Fibroblast of pulmonary artery (primary cell): Measurements from ENCODE around the gene NFE2L2.
A peak's percentile ranks its signal among the peaks of the same experiment; 100 is the strongest.
"Not testable (repeated sequence)": the region's sequence is repeated elsewhere in the genome, so short reads cannot be mapped to it uniquely, and the experiment has no call there.

Experiments
- DNase-seq: peaks from one replicate; pipeline ENCODE4 v3.0.0-alpha.2; 2010; ENCODE audit warnings: low read depth
- H3K4me3 ChIP-seq: replicated peaks from 2 replicates; pipeline ENCODE4 v1.5.1; 2011; ENCODE audit warnings: low read depth, mild to moderate bottlenecking, control low read depth, low read length, moderate library complexity
- CTCF ChIP-seq: IDR thresholded peaks from 2 replicates; pipeline ENCODE4 v1.5.1; 2011; ENCODE audit warnings: mild to moderate bottlenecking, control low read depth, low read length, inconsistent platforms; ENCODE audit errors: missing control alignments

The NFE2L2 gene

GRCh38 chr2:177264693-177265587 is at the start of gene NFE2L2:
Gene NFE2L2, minus strand, starts transcription at chr2:177264727. Its CDS starts 151 bp downstream, at chr2:177264576.
- DNase-seq, result peak; percentile 95
- TF ChIP-seq CTCF, result peak; percentile 40
- peak within 1 kb of the TSS; percentile 80 for H3K4me3 ChIP-seq

- peak; percentile 80 for DNase-seq
- no peak for TF ChIP-seq CTCF
- H3K4me3 ChIP-seq, result no peak overlapping the region
Measured at GRCh38 chr2:177314194-177314593, 49.7 kb upstream of the NFE2L2 start.

GRCh38 chr2:177313162-177313781 is 48.7 kb upstream of the NFE2L2 start:
- no peak for DNase-seq
- TF ChIP-seq CTCF, result no peak
- H3K4me3 ChIP-seq, result no peak overlapping the region

- no peak overlapping the region for H3K4me3 ChIP-seq
- no peak for TF ChIP-seq CTCF
- no peak for DNase-seq
Measured at GRCh38 chr2:177312562-177312961, 48.0 kb upstream of the NFE2L2 start.

GRCh38 chr2:177309672-177310309 is 45.3 kb upstream of the NFE2L2 start:
- not testable (repeated sequence) for H3K4me3 ChIP-seq, DNase-seq

- peak; percentile 16 for DNase-seq
- TF ChIP-seq CTCF, result no peak
- H3K4me3 ChIP-seq, result no peak overlapping the region
Measured at GRCh38 chr2:177306550-177306949, 42.0 kb upstream of the NFE2L2 start.

GRCh38 chr2:177303939-177304338 is 39.4 kb upstream of the NFE2L2 start:
- no peak for DNase-seq
- no peak overlapping the region for H3K4me3 ChIP-seq
- no peak for TF ChIP-seq CTCF
